ENCODE results near the gene C11orf91. TPM values are rescaled to one million over a fixed set of nuclear protein-coding genes. Genes with fewer than 3 reads are reported as not detected.

C11orf91 gene
- total RNA-seq, 1 experiment from 2014 or later: not detected

DNA sequence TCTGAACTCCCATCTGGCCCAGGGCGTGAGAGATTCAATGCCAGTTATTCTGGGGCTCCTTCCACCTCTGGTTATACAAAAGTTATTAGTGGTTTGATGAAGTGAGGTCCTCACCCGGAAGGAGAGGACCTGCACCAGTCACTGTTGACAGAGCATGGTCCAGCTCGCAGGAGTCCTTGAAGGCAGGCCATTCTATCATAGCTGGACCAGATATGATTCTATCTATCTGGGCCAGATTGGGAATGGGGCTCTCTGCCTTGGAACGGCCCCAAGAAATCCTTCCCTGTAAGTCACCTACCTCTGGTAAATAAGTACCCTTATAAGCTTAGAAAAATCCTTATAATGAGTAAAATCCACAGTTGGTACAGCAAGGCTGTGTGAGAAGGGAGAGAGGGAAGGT lies 50.7 kb downstream of the C11orf91 start:
- ChIA-PET CTCF (no interaction called here), POLR2A (ENCODE audit: unreplicated experiment) (no interaction called here)
- no peak overlapping the region for H3K27ac ChIP-seq
- no peaks in the 10 kb centered on the region for H3K79me2 ChIP-seq (ENCODE audit: low read depth)
- no peaks in the 10 kb centered on the region for H4K20me1 ChIP-seq (ENCODE audit: insufficient read depth)
- BruUV-seq (replicated peaks): no TSS peak
- H3K27me3 ChIP-seq (ENCODE audit: insufficient read depth, low read depth): no peaks in the 10 kb centered on the region
- no peaks in the 10 kb centered on the region for H3K9me2 ChIP-seq (ENCODE audit: insufficient read depth)
- intact Hi-C loops (cut with micrococcal nuclease; ENCODE audit: unreplicated experiment): no loop called here
- no peaks in the 10 kb centered on the region for H3K9me3 ChIP-seq (ENCODE audit: insufficient read depth, low read depth)
- H3K4me1 ChIP-seq (replicated peaks; ENCODE audit: insufficient read depth): no peaks in the 10 kb centered on the region
- H3K4me2 ChIP-seq: no peak overlapping the region
- no peak for TF ChIP-seq EZH2 (IDR thresholded peaks at IDR 0.05; ENCODE audit: low read depth)
- TF ChIP-seq, protein P1, sequence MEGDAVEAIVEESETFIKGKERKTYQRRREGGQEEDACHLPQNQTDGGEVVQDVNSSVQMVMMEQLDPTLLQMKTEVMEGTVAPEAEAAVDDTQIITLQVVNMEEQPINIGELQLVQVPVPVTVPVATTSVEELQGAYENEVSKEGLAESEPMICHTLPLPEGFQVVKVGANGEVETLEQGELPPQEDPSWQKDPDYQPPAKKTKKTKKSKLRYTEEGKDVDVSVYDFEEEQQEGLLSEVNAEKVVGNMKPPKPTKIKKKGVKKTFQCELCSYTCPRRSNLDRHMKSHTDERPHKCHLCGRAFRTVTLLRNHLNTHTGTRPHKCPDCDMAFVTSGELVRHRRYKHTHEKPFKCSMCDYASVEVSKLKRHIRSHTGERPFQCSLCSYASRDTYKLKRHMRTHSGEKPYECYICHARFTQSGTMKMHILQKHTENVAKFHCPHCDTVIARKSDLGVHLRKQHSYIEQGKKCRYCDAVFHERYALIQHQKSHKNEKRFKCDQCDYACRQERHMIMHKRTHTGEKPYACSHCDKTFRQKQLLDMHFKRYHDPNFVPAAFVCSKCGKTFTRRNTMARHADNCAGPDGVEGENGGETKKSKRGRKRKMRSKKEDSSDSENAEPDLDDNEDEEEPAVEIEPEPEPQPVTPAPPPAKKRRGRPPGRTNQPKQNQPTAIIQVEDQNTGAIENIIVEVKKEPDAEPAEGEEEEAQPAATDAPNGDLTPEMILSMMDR (conservative IDR thresholded peaks at IDR 0.05): no peak
- DNase-seq: no peak
- no peak overlapping the region for H3K4me3 ChIP-seq
- H3K36me3 ChIP-seq (ENCODE audit: low read depth): no peaks in the 10 kb centered on the region
- H3F3A ChIP-seq (ENCODE audit: insufficient read depth, low read depth): no peaks in the 10 kb centered on the region
- H2AFZ ChIP-seq: no peak overlapping the region

Other genes starting within 250 kb of the C11orf91 start
- 288 and 291 TPM in 2 replicates for gene CD59, start 35.6 kb upstream of the C11orf91 start, total RNA-seq (2021)
- gene FBXO3, start 73.7 kb upstream of the C11orf91 start, total RNA-seq (2021): 28.3 and 32.9 TPM in 2 replicates
- gene LMO2, start 191.2 kb upstream of the C11orf91 start, total RNA-seq (2021): 0.28 and 0.45 TPM in 2 replicates